GM08714 (cell line): ENCODE data around the gene TPI1.
"Not testable (repeated sequence)": the region's sequence is repeated elsewhere in the genome, so short reads cannot be mapped to it uniquely, and the experiment has no call there.

Experiments
- H3K4me3 ChIP-seq: fragments of 200-500 bp; sonication (Bioruptor generic); 2 replicates; pipeline ENCODE4 v1.5.1; 2014; ENCODE audit warnings: mild to moderate bottlenecking, low read length, inconsistent platforms
- ZNF274 ChIP-seq: IDR thresholded peaks from 2 replicates; pipeline ENCODE4 v1.6.1; 2012; ENCODE audit warnings: mild to moderate bottlenecking, low read depth, low read length

The TPI1 gene

DNA sequence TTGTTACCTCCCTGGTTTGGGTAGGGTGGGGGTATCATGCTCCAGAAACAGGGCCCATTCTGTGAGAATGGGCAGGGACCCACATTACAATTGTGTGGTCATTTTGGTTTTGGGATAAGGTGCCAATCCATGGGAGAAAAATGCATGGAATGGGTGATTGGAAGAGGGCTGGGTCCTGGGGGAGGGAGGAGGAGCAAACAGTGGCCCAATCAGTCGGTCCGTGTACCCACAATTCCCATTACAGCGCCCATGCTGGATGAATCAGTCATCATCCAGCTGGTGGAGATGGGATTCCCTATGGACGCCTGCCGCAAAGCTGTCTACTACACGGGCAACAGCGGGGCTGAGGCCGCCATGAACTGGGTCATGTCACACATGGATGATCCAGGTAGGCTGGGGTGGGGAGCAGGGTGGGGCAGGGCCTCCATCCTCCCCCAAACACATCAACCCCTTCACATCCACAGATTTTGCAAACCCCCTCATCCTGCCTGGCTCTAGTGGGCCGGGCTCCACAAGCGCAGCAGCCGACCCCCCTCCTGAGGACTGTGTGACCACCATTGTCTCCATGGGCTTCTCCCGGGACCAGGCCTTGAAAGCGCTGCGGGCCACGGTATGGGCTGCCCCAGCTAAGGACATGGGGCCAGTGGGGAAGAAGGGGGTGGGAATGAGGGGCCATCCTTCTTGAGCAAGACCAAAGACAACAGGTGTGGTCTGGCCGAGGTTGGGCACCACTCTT lies 3.6 kb upstream of the TPI1 start:
- no peak for TF ChIP-seq ZNF274
- no peak overlapping the region for H3K4me3 ChIP-seq

- H3K4me3 ChIP-seq: not testable (repeated sequence)
These were observed 2.0 kb upstream of the TPI1 start for GRCh38 chr12:6865307-6865706.

DNA sequence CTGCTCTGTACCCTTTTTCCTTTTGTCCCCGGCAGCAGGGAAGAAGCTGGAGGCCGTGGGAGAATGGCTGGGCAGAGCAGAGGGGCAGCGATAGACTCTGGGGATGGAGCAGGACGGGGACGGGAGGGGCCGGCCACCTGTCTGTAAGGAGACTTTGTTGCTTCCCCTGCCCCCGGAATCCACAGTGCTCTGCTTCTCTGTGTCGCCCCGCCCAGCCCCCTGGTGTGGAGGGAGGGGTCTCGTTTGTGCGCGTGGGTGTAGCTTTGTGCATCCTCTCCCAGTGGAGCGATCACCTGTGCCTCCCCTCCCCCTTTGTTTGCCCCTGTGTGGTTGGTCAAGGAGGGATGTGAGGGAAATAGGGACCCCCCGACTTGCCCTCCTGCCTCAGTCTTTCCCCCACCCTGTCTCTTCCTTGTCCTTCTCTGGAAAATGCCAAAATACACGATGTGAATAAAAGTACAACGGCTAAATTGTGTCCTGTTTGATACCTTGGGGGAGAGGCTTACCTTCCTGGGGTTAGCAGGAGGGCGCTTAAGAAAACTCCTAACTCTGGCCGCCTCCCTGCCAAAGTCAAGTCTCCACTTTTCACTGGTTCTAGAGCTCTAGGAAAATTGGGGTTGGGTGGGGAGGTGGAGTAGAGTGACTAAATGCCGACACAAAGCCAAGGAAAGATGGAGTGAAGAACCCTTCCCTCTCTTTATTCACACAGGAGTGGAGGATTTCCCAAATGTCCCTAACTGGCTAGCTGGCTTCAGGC lies 990 bp upstream of the TPI1 start:
- H3K4me3 ChIP-seq: no peak overlapping the region; the same call in 1 of the 2 replicates
- TF ChIP-seq ZNF274: no peak

DNA sequence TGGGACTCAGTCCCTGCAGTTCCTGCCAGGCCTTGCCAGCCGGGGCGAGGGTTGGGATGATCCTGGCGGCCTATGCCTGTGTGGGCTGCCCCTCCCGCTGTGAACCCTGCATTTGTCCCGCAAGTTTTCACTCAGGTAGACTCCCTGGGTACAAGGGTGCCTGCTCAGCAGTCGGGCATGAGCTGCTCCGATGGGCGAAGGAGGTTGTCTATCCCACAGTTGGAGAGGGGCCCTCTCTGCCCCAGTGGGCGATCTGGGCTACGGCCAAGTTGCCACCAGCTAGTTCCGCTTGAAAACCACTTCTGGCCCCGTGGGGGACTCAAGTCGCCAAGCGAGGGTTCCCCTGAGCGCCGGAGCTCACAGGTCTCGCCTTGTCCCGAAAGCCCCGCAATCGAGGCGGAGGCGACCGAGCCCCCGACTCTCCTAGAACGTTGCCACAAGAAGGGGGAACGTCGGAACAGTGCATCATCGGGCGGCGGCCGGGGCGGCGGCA lies 365 bp upstream of the TPI1 start:
- H3K4me3 ChIP-seq: peak overlapping the region; percentile 39; the same call in 1 of the 2 replicates
- TF ChIP-seq ZNF274: no peak

DNA sequence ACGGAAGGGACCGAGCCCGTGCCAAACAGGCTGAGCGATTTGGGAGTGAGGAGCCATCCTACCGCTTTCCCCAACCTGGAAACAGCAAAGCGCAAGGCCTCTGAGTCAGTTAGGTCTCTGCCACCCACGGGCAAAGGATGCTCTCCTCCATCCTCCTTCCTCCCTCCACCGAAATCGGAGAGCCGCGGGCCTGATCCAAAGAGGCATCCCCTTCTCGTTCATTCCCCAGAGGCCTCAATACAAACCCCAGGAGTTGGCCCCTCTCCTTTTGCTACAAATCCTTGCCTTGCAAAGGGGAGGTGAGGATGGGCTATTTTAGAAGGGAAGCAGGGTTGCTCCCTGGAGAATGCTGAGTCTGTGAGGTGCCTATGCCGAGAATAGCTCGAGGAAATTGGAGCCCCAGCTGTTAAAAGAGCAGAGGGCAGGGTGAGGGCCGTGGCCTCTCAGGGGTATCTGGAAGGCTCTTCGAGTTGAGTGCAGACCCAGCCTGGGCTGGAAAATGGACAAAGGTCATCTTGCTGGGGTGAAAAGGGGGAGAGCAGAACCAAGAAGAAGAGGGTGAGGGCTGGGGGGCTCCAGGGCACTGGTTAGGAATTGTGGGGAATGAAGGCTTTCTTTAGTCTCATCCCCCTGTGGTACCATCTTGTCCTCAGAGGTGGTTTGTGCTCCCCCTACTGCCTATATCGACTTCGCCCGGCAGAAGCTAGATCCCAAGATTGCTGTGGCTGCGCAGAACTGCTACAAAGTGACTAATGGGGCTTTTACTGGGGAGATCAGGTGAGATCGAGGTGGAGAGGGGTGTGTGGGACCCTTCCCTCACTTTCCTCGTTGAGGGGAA lies 1.1 kb downstream of the TPI1 start:
- no peak for TF ChIP-seq ZNF274
- peak overlapping the region; percentile 77 for H3K4me3 ChIP-seq

GRCh38 chr12:6869049-6870021 lies 2.0 kb downstream of the TPI1 start:
- TF ChIP-seq ZNF274: no peak
- H3K4me3 ChIP-seq: peak overlapping the region; percentile 77

- H3K4me3 ChIP-seq: not testable (repeated sequence)
These were observed 3.0 kb downstream of the TPI1 start for GRCh38 chr12:6870304-6870703.

GRCh38 chr12:6871052-6871957 lies 4.0 kb downstream of the TPI1 start:
- TF ChIP-seq ZNF274: no peak

GRCh38 chr12:6872073-6873048 lies 5.0 kb downstream of the TPI1 start:
- H3K4me3 ChIP-seq: peak overlapping the region; percentile 64

More at GRCh38 chr12:6871052-6871957, 4.0 kb downstream of the TPI1 start:
- peak overlapping the region; percentile 64; the same call in 1 of the 2 replicates for H3K4me3 ChIP-seq

DNA sequence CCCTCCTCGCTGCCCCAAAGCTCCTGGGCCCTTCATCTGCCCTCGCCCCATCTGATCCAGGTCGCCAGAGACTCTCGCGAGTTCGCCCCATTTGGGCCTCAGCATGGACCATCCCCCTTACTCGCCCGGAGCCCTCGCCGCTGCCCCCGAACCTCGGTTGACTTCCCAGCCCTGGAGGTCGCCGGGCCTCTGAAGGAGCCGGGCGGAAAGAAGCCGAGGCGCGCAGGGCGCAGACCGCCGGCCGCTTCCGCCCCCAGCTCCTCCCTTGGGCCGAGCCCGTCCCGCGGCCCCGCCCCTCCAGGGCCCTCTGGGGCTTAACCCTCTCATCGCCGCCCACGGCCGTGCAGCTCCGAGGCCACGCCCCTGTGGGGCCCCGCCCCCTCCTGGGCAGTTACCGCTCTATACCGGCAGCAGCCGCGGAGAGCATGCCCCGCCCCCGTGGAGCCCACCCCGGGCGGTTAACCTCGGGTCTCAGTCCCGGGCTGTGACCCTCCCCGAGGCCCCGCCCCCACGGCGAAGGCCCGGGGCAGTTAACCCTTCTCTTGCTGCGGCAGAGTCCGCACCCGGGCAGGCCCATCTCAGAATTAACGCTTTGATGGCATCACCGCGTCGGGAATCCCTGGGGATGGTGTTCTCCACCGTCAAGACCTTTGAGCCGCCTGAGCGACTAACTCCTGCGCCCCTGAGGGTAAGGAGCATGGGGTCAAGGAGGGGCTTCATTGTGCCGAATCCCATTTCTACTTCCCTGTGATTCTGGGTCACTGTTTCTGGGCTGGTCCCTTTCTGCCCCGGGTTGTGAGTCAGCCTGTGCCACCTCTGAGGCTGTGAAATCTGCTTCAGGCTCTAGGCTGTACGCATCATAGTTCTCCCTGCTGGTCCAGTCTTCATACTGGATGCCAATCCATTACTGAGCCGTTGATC lies 6.0 kb downstream of the TPI1 start, which contains the start of gene SPSB2:
Gene SPSB2 (minus strand): TSS at position 210 of the 921 bp plus-strand sequence. CDS start 402 bp downstream, outside the sequence.
- no peak for TF ChIP-seq ZNF274
- peak within 1 kb of the TSS; percentile 69 for H3K4me3 ChIP-seq

More at GRCh38 chr12:6872073-6873048, 5.0 kb downstream of the TPI1 start:
- no peak for TF ChIP-seq ZNF274

- peak overlapping the region; percentile 69; the same call in 1 of the 2 replicates for H3K4me3 ChIP-seq
These were observed 6.7 kb downstream of the TPI1 start for GRCh38 chr12:6874015-6874368.

- H3K4me3 ChIP-seq: not testable (repeated sequence)
These were observed 12.5 kb downstream of the TPI1 start for GRCh38 chr12:6879824-6880223.
